H1 (cell line): ENCODE data around the gene NR4A3. TPM values are rescaled to one million over a fixed set of nuclear protein-coding genes. Genes with fewer than 3 reads are reported as not detected.
A peak's percentile ranks its signal among the peaks of the same experiment; 100 is the strongest.

Experiments
- BRCA1 ChIP-seq: IDR thresholded peaks from 2 replicates; pipeline ENCODE4 v1.6.1; 2012; ENCODE audit warnings: low read depth, low read length, improper control_type of control experiment
- EGR1 ChIP-seq: IDR thresholded peaks from 2 replicates; pipeline ENCODE4 v1.6.1; 2011; ENCODE audit warnings: low read depth, low read length, borderline replicate concordance
- EP300 ChIP-seq, 2 experiments: IDR thresholded peaks; 1 replicate in 1 of 2; 2 replicates in 1 of 2; pipeline ENCODE4 v1.6.1; 2011 to 2012; ENCODE audit warnings: low read depth in 2 of 2, low read length in 2 of 2, mild to moderate bottlenecking in 2 of 2, borderline replicate concordance in 1 of 2, inconsistent platforms in 1 of 2, moderate library complexity in 1 of 2
- HDAC6 ChIP-seq: IDR thresholded peaks from one replicate; pipeline ENCODE4 v1.7.1; 2012; ENCODE audit warnings: low read depth, mild to moderate bottlenecking, inconsistent platforms, low read length, moderate library complexity
- MAFK ChIP-seq: IDR thresholded peaks from 2 replicates; pipeline ENCODE4 v1.6.1; 2012; ENCODE audit warnings: low read depth, mild to moderate bottlenecking, improper control_type of control experiment, low read length
- RAD21 ChIP-seq, 2 experiments: IDR thresholded peaks in 1 of 2; conservative IDR thresholded peaks in 1 of 2; 2 replicates each; pipeline ENCODE4 v1.6.1; 2011; ENCODE audit warnings: low read depth in 2 of 2, low read length in 2 of 2, improper control_type of control experiment in 1 of 2, inconsistent platforms in 1 of 2, mild to moderate bottlenecking in 1 of 2, moderate library complexity in 1 of 2
- SAP30 ChIP-seq: fragments of 300-600 bp; sonication (generic); IDR thresholded peaks from 2 replicates; pipeline ENCODE4 v1.7.1; 2012; ENCODE audit warnings: low read length, moderate library complexity, mild to moderate bottlenecking, inconsistent platforms; ENCODE audit not compliant: insufficient read depth, insufficient replicate concordance
- SIRT6 ChIP-seq: IDR thresholded peaks from one replicate; pipeline ENCODE4 v1.7.1; 2012; ENCODE audit warnings: low read length, inconsistent platforms
- TCF12 ChIP-seq: IDR thresholded peaks from 2 replicates; pipeline ENCODE4 v1.6.1; 2011; ENCODE audit warnings: low read depth, mild to moderate bottlenecking, low read length
- polyA plus RNA-seq, 7 experiments: library from polyadenylated mRNA; depleted of rRNA in 3 of 7; stranded (reverse) in 5 of 7; unstranded in 2 of 7; fragments of >200 nt in 5 of 7; fragments of 200-250 nt in 2 of 7; gene quantifications; 1 replicate in 5 of 7; 2 replicates in 1 of 7; 4 replicates in 1 of 7; pipeline versions ENCODE4 v1.2.1 to v1.2.3, GENCODE V29; 2011 to 2013; ENCODE audit warnings: missing spikeins in 2 of 7, mixed read lengths in 2 of 7
- total RNA-seq: library from RNA; stranded (reverse); fragmentation: NEBNext Ultra II Directional; extraction: Animal tissue kit (Norgen Biotek cat#: 25700); gene quantifications from 2 replicates; pipeline ENCODE4 v1.2.1, GENCODE V29; 2021
- TF ChIP-seq, protein P1 (sequence below): fragments of 300-600 bp; sonication (generic); IDR thresholded peaks from 2 replicates; pipeline ENCODE4 v1.7.1; 2012; ENCODE audit warnings: low read length, moderate library complexity, mild to moderate bottlenecking, inconsistent platforms; ENCODE audit not compliant: insufficient replicate concordance

Gene NR4A3
- total and polyA plus RNA-seq, 2 of the 8 experiments (the other 6 are each of a cell fraction or from before 2014, with no cell fraction given): 0.05 to 0.30 TPM

DNA sequence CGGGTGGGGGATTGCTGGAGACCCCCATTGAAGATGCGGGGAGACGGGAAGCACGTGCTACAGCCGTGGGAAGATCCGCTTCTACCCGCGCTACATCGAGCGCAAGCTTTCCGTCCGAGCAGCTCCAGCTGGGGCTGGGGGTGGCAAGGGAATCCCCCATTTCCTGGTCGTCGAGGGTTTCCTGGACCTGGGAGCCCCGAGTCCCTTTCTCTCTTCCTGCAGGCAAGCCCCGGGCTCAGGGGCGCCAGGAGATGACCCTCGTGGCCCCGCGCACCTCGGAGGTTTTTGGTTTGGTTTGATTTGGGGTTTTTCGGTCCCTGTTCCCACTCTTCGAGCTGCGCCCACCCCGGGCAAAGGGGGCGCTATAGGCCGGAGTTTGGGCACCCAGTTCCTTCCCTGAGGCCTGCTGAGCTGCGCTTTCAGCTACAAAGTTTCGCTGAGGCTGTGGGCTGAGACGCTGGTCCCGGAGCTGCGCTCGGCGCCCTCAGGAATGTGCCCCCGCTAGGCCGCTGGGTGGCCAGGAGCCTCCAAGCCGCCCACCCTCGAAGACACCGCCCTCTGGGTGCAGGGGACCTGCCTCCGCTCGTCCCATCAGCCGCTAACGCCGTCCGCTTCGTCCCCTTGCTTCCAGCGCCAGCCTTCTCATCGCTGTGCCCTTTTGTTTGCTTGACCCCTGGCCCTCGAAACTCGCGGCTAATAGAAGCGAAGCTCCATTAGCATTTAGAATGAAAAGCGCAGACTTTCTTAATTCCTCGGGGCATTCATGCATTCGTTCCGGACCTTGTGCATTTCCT, 2.9 kb downstream of the NR4A3 start (continued):
- TF ChIP-seq, protein P1, sequence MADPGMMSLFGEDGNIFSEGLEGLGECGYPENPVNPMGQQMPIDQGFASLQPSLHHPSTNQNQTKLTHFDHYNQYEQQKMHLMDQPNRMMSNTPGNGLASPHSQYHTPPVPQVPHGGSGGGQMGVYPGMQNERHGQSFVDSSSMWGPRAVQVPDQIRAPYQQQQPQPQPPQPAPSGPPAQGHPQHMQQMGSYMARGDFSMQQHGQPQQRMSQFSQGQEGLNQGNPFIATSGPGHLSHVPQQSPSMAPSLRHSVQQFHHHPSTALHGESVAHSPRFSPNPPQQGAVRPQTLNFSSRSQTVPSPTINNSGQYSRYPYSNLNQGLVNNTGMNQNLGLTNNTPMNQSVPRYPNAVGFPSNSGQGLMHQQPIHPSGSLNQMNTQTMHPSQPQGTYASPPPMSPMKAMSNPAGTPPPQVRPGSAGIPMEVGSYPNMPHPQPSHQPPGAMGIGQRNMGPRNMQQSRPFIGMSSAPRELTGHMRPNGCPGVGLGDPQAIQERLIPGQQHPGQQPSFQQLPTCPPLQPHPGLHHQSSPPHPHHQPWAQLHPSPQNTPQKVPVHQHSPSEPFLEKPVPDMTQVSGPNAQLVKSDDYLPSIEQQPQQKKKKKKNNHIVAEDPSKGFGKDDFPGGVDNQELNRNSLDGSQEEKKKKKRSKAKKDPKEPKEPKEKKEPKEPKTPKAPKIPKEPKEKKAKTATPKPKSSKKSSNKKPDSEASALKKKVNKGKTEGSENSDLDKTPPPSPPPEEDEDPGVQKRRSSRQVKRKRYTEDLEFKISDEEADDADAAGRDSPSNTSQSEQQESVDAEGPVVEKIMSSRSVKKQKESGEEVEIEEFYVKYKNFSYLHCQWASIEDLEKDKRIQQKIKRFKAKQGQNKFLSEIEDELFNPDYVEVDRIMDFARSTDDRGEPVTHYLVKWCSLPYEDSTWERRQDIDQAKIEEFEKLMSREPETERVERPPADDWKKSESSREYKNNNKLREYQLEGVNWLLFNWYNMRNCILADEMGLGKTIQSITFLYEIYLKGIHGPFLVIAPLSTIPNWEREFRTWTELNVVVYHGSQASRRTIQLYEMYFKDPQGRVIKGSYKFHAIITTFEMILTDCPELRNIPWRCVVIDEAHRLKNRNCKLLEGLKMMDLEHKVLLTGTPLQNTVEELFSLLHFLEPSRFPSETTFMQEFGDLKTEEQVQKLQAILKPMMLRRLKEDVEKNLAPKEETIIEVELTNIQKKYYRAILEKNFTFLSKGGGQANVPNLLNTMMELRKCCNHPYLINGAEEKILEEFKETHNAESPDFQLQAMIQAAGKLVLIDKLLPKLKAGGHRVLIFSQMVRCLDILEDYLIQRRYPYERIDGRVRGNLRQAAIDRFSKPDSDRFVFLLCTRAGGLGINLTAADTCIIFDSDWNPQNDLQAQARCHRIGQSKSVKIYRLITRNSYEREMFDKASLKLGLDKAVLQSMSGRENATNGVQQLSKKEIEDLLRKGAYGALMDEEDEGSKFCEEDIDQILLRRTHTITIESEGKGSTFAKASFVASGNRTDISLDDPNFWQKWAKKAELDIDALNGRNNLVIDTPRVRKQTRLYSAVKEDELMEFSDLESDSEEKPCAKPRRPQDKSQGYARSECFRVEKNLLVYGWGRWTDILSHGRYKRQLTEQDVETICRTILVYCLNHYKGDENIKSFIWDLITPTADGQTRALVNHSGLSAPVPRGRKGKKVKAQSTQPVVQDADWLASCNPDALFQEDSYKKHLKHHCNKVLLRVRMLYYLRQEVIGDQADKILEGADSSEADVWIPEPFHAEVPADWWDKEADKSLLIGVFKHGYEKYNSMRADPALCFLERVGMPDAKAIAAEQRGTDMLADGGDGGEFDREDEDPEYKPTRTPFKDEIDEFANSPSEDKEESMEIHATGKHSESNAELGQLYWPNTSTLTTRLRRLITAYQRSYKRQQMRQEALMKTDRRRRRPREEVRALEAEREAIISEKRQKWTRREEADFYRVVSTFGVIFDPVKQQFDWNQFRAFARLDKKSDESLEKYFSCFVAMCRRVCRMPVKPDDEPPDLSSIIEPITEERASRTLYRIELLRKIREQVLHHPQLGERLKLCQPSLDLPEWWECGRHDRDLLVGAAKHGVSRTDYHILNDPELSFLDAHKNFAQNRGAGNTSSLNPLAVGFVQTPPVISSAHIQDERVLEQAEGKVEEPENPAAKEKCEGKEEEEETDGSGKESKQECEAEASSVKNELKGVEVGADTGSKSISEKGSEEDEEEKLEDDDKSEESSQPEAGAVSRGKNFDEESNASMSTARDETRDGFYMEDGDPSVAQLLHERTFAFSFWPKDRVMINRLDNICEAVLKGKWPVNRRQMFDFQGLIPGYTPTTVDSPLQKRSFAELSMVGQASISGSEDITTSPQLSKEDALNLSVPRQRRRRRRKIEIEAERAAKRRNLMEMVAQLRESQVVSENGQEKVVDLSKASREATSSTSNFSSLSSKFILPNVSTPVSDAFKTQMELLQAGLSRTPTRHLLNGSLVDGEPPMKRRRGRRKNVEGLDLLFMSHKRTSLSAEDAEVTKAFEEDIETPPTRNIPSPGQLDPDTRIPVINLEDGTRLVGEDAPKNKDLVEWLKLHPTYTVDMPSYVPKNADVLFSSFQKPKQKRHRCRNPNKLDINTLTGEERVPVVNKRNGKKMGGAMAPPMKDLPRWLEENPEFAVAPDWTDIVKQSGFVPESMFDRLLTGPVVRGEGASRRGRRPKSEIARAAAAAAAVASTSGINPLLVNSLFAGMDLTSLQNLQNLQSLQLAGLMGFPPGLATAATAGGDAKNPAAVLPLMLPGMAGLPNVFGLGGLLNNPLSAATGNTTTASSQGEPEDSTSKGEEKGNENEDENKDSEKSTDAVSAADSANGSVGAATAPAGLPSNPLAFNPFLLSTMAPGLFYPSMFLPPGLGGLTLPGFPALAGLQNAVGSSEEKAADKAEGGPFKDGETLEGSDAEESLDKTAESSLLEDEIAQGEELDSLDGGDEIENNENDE: no peak
- no peak for TF ChIP-seq SAP30
- no peak for TF ChIP-seq MAFK
- no peak for TF ChIP-seq HDAC6
- no peak for TF ChIP-seq TCF12
- TF ChIP-seq EGR1: no peak
- TF ChIP-seq RAD21 (IDR thresholded peaks at IDR 0.05 in 1 of 2, conservative IDR thresholded peaks at IDR 0.05 in 1 of 2; ENCODE audit: low read depth in 2 of 2, low read length in 2 of 2): peak; percentile 80 to 83
- no peak for TF ChIP-seq BRCA1
- no peak for TF ChIP-seq SIRT6
- TF ChIP-seq EP300 (IDR thresholded peaks at IDR 0.05; ENCODE audit: borderline replicate concordance in 1 of 2, low read depth in 2 of 2, low read length in 2 of 2): no peak
